Neural progenitor cell (in vitro differentiated cells): ENCODE data around the gene DMP1. TPM values are rescaled to one million over a fixed set of nuclear protein-coding genes. Genes with fewer than 3 reads are reported as not detected.
A peak's percentile ranks its signal among the peaks of the same experiment; 100 is the strongest.

Experiments used
- DNase-seq: peaks from one replicate; pipeline ENCODE4 v3.0.0-alpha.2; 2016; ENCODE audit warnings: low spot score
- H2AFZ ChIP-seq: fragments of 200-600 bp; sonication (generic); replicated peaks from 2 replicates; pipeline ENCODE4 v1.6.1; 2016; ENCODE audit warnings: antibody characterized with exemption
- H3F3A ChIP-seq: fragments of 200-600 bp; sonication (generic); 2 replicates; pipeline ENCODE4 v1.6.1; 2016; ENCODE audit warnings: antibody characterized with exemption, low read depth
- H3K27ac ChIP-seq: fragments of 200-600 bp; sonication (generic); 2 replicates; pipeline ENCODE4 v1.5.1; 2016; ENCODE audit warnings: mild to moderate bottlenecking
- H3K27me3 ChIP-seq: fragments of 200-600 bp; sonication (generic); 2 replicates; pipeline ENCODE4 v1.6.1; 2016; ENCODE audit warnings: mild to moderate bottlenecking, moderate library complexity
- H3K36me3 ChIP-seq: fragments of 200-600 bp; sonication (generic); 2 replicates; pipeline ENCODE4 v1.5.1; 2016
- H3K4me1 ChIP-seq: fragments of 200-600 bp; sonication (generic); 2 replicates; pipeline ENCODE4 v1.6.1; 2016; ENCODE audit warnings: mixed run types
- H3K4me2 ChIP-seq: fragments of 200-600 bp; sonication (generic); 2 replicates; pipeline ENCODE4 v1.6.1; 2016
- H3K4me3 ChIP-seq: fragments of 200-600 bp; sonication (generic); 2 replicates; pipeline ENCODE4 v1.5.1; 2016
- H3K79me2 ChIP-seq: fragments of 200-600 bp; sonication (generic); 2 replicates; pipeline ENCODE4 v1.6.1; 2016; ENCODE audit warnings: low read depth
- H3K9ac ChIP-seq: fragments of 200-600 bp; sonication (generic); 2 replicates; pipeline ENCODE4 v1.6.1; 2016
- H3K9me3 ChIP-seq: fragments of 200-600 bp; sonication (generic); 2 replicates; pipeline ENCODE4 v1.5.1; 2016; ENCODE audit warnings: low read depth
- H4K20me1 ChIP-seq: fragments of 200-600 bp; sonication (generic); 2 replicates; pipeline ENCODE4 v1.6.1; 2016; ENCODE audit warnings: low read depth
- H3K27ac Mint-ChIP-seq: 3 replicates; pipeline ENCODE4 v1.8.0; 2021; ENCODE audit warnings: mixed read lengths
- H3K27me3 Mint-ChIP-seq: 2 replicates; pipeline ENCODE4 v1.8.0; 2022; ENCODE audit warnings: low read depth, mild to moderate bottlenecking, inconsistent platforms, moderate library complexity, mixed read lengths; ENCODE audit not compliant: insufficient read depth
- H3K36me3 Mint-ChIP-seq: 3 replicates; pipeline ENCODE4 v1.8.0; 2021; ENCODE audit warnings: mixed read lengths
- H3K4me1 Mint-ChIP-seq: 3 replicates; pipeline ENCODE4 v1.8.0; 2021; ENCODE audit warnings: mixed read lengths
- H3K4me3 Mint-ChIP-seq: 3 replicates; pipeline ENCODE4 v1.8.0; 2021; ENCODE audit warnings: mild to moderate bottlenecking, moderate library complexity, mixed read lengths
- H3K9me3 Mint-ChIP-seq: 3 replicates; pipeline ENCODE4 v1.8.0; 2020; ENCODE audit warnings: mixed read lengths
- EZH2 ChIP-seq: fragments of 200-600 bp; sonication (generic); IDR thresholded peaks from 2 replicates; pipeline ENCODE4 v1.6.1; 2017; ENCODE audit warnings: antibody characterized with exemption, mild to moderate bottlenecking, moderate library complexity
- EZH2phosphoT487 ChIP-seq: fragments of 200-600 bp; sonication (generic); IDR thresholded peaks from 2 replicates; pipeline ENCODE4 v1.6.1; 2017; ENCODE audit warnings: antibody characterized with exemption
- total RNA-seq: library from RNA; depleted of rRNA; stranded (reverse); fragments of >200 nt; gene quantifications from 2 replicates; pipeline ENCODE4 v1.2.3, GENCODE V29; 2015; ENCODE audit warnings: low replicate concordance
- TF ChIP-seq, protein P1 (sequence below): fragments of 200-600 bp; sonication (generic); IDR thresholded peaks from 2 replicates; pipeline ENCODE4 v1.5.1; 2017; ENCODE audit warnings: antibody characterized with exemption, mild to moderate bottlenecking

DMP1 gene, protein sequence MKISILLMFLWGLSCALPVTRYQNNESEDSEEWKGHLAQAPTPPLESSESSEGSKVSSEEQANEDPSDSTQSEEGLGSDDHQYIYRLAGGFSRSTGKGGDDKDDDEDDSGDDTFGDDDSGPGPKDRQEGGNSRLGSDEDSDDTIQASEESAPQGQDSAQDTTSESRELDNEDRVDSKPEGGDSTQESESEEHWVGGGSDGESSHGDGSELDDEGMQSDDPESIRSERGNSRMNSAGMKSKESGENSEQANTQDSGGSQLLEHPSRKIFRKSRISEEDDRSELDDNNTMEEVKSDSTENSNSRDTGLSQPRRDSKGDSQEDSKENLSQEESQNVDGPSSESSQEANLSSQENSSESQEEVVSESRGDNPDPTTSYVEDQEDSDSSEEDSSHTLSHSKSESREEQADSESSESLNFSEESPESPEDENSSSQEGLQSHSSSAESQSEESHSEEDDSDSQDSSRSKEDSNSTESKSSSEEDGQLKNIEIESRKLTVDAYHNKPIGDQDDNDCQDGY
- not detected in 2 replicates for total RNA-seq

DNA sequence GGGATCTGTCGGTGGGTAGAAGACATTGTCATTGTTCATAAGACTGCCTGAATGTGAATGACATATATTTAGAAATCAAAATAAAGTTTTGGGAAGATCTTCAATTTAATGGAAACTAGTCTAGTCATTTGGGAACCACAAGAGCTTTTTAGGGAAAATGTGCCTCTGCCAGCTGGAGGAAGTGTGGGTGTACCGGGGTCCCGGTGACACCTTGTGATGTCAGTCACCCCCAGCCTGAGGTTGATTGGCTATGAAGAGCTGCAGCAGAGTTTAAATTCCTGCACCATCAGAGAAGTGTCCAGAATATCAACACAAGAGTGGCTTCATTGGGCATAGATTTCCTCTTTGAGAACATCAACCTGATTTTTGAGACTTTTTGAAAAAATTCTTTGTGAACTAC, at the start of gene DMP1:
TSS of gene DMP1 (plus strand) at position 301 of the 400 bp plus-strand sequence. CDS start 6,213 bp downstream, outside the sequence.
- DNase-seq: no peak
- Histone ChIP-seq H3K27ac (no peak within 1 kb of the TSS), H3K27me3 (no peaks in the 10 kb centered on the region), H3K9me3 (no peaks in the 10 kb centered on the region), H3K4me3 (no peak within 1 kb of the TSS), H3K36me3 (no peaks in the 10 kb centered on the region), H2AFZ (no peak within 1 kb of the TSS), H4K20me1 (no peaks in the 10 kb centered on the region), H3K9ac (no peak within 1 kb of the TSS), H3F3A (no peaks in the 10 kb centered on the region), H3K79me2 (no peaks in the 10 kb centered on the region), H3K4me1 (peaks cover 23% of the 10 kb centered on the region), H3K4me2 (no peak within 1 kb of the TSS)
- Mint-ChIP-seq H3K9me3 (no peaks in the 10 kb centered on the region), H3K4me3 (no peak within 1 kb of the TSS), H3K36me3 (no peaks in the 10 kb centered on the region), H3K27me3 (no peaks in the 10 kb centered on the region), H3K4me1 (peaks cover 5% of the 10 kb centered on the region), H3K27ac (no peak within 1 kb of the TSS)
- TF ChIP-seq EZH2 (no peak), EZH2phosphoT487 (no peak)
- TF ChIP-seq, protein P1, sequence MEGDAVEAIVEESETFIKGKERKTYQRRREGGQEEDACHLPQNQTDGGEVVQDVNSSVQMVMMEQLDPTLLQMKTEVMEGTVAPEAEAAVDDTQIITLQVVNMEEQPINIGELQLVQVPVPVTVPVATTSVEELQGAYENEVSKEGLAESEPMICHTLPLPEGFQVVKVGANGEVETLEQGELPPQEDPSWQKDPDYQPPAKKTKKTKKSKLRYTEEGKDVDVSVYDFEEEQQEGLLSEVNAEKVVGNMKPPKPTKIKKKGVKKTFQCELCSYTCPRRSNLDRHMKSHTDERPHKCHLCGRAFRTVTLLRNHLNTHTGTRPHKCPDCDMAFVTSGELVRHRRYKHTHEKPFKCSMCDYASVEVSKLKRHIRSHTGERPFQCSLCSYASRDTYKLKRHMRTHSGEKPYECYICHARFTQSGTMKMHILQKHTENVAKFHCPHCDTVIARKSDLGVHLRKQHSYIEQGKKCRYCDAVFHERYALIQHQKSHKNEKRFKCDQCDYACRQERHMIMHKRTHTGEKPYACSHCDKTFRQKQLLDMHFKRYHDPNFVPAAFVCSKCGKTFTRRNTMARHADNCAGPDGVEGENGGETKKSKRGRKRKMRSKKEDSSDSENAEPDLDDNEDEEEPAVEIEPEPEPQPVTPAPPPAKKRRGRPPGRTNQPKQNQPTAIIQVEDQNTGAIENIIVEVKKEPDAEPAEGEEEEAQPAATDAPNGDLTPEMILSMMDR: no peak

DNA sequence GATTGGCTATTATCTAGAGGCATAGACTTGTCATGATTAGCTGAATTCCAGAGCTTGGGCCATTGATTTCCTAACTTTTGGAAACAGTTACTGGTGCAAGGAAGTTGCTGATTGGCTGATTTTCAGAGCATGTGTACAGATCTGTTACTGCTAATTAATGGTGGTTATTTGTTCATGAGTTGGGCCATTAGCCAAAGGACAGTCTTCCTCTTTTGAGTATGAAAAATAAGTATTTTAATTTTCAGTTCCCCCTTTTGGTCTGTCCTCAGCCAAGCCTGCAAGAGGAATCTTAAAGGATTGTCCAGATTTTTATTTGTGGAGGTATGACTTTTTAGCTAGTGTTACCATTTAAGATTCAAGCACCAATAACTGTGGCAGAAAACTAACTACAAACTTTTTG, 48.7 kb upstream of the DMP1 start:
- Histone ChIP-seq H3K36me3 (peaks cover 13% of the 10 kb centered on the region), H3K79me2 (no peaks in the 10 kb centered on the region), H3K4me2 (no peak overlapping the region), H3F3A (no peaks in the 10 kb centered on the region), H3K27me3 (no peaks in the 10 kb centered on the region), H3K27ac (no peak overlapping the region), H4K20me1 (no peaks in the 10 kb centered on the region), H3K4me3 (no peak overlapping the region), H3K9me3 (no peaks in the 10 kb centered on the region), H3K9ac (no peak overlapping the region), H2AFZ (no peak overlapping the region), H3K4me1 (peaks cover 6% of the 10 kb centered on the region)
- Mint-ChIP-seq H3K9me3 (peaks cover 7% of the 10 kb centered on the region), H3K27ac (no peak overlapping the region), H3K4me3 (no peak overlapping the region), H3K36me3 (no peaks in the 10 kb centered on the region), H3K4me1 (peaks cover 7% of the 10 kb centered on the region), H3K27me3 (peaks cover 2% of the 10 kb centered on the region)
- TF ChIP-seq, protein P1: no peak
- TF ChIP-seq EZH2 (no peak), EZH2phosphoT487 (no peak)
- no peak for DNase-seq

GRCh38 chr4:87608229-87608628, 41.9 kb upstream of the DMP1 start, which contains the start of gene DSPP:
Gene DSPP (plus strand): TSS chr4:87608529. CDS start chr4:87610909, 2,380 bp downstream.
- no peaks in the 10 kb centered on the region for H3K36me3 Mint-ChIP-seq
- peaks cover 3% of the 10 kb centered on the region for H3K4me1 Mint-ChIP-seq
- no peak within 1 kb of the TSS for H3K27ac Mint-ChIP-seq

More at GRCh38 chr4:87608229-87608628, 41.9 kb upstream of the DMP1 start, which contains the start of gene DSPP:
- Histone ChIP-seq H3K4me1 (no peaks in the 10 kb centered on the region), H2AFZ (peak within 1 kb of the TSS; percentile 39), H3K4me3 (no peak within 1 kb of the TSS), H3F3A (no peaks in the 10 kb centered on the region), H3K9me3 (no peaks in the 10 kb centered on the region), H3K9ac (no peak within 1 kb of the TSS), H3K79me2 (no peaks in the 10 kb centered on the region), H3K27me3 (no peaks in the 10 kb centered on the region), H3K27ac (no peak within 1 kb of the TSS), H3K4me2 (no peak within 1 kb of the TSS), H3K36me3 (no peaks in the 10 kb centered on the region), H4K20me1 (no peaks in the 10 kb centered on the region)
- Mint-ChIP-seq H3K27me3 (peaks cover 2% of the 10 kb centered on the region), H3K9me3 (no peaks in the 10 kb centered on the region), H3K4me3 (no peak within 1 kb of the TSS)
- no peak for DNase-seq
- TF ChIP-seq EZH2phosphoT487 (no peak), EZH2 (no peak)
- TF ChIP-seq, protein P1: no peak
